HEK293T (cell line): ENCODE measurements around the gene CCDC182.

ENCODE experiments used
- CTBP1 ChIP-seq: fragments of 450-650 bp; IDR thresholded peaks from 2 replicates; pipeline ENCODE4 v1.6.1; 2016; ENCODE audit warnings: borderline replicate concordance
- FOXK2 ChIP-seq: fragments of 450-650 bp; IDR thresholded peaks from 2 replicates; pipeline ENCODE4 v1.6.1; 2016; ENCODE audit warnings: mild to moderate bottlenecking
- FOXM1 ChIP-seq: fragments of 450-650 bp; IDR thresholded peaks from 2 replicates; pipeline ENCODE4 v1.6.1; 2017; ENCODE audit warnings: mild to moderate bottlenecking, borderline replicate concordance
- HDGF ChIP-seq: fragments of 450-650 bp; IDR thresholded peaks from 2 replicates; pipeline ENCODE4 v1.6.1; 2017; ENCODE audit warnings: antibody characterized with exemption, borderline replicate concordance
- LEF1 ChIP-seq: fragments of 450-650 bp; IDR thresholded peaks from 2 replicates; pipeline ENCODE4 v1.6.1; 2017; ENCODE audit warnings: mild to moderate bottlenecking, borderline replicate concordance
- PKNOX1 ChIP-seq: fragments of 450-650 bp; IDR thresholded peaks from 2 replicates; pipeline ENCODE4 v1.6.1; 2016
- SP1 ChIP-seq: fragments of 450-650 bp; IDR thresholded peaks from 2 replicates; pipeline ENCODE4 v1.6.1; 2017
- SUZ12 ChIP-seq: fragments of 450-650 bp; IDR thresholded peaks from 2 replicates; pipeline ENCODE4 v1.6.1; 2016; ENCODE audit warnings: mild to moderate bottlenecking
- TARDBP ChIP-seq: fragments of 450-650 bp; IDR thresholded peaks from 2 replicates; pipeline ENCODE4 v1.6.1; 2016
- ZNF384 ChIP-seq: fragments of 450-650 bp; IDR thresholded peaks from 2 replicates; pipeline ENCODE4 v1.6.1; 2016

- TF ChIP-seq SP1: no peak
- no peak for TF ChIP-seq TARDBP
- no peak for TF ChIP-seq FOXM1
- no peak for TF ChIP-seq CTBP1
- TF ChIP-seq FOXK2: no peak
- no peak for TF ChIP-seq LEF1
- TF ChIP-seq HDGF: no peak
- TF ChIP-seq PKNOX1: no peak
- no peak for TF ChIP-seq SUZ12
- TF ChIP-seq ZNF384: no peak
Measured at GRCh38 chr17:57735707-57736106, 9.4 kb downstream of the CCDC182 start.
